SK-N-SH (cell line): ENCODE results near the gene SLC2A5.

Experiments
- CHD2 ChIP-seq: fragments of 150-350 bp; IDR thresholded peaks from 2 replicates; pipeline ENCODE4 v1.6.1; 2018; ENCODE audit warnings: low read length; ENCODE audit not compliant: partially characterized antibody
- CTCF ChIP-seq: fragments of 200-600 bp; sonication (generic); IDR thresholded peaks from 2 replicates; pipeline ENCODE4 v1.6.1; 2017; ENCODE audit warnings: antibody characterized with exemption, mild to moderate bottlenecking, moderate library complexity
- ELF1 ChIP-seq: IDR thresholded peaks from 2 replicates; pipeline ENCODE4 v1.4.0; 2012
- EP300 ChIP-seq, 2 experiments: IDR thresholded peaks; 2 replicates each; pipeline versions ENCODE4 v1.4.0 to v1.6.1; 2012; ENCODE audit warnings: borderline replicate concordance in 1 of 2, low read depth in 1 of 2, low read length in 1 of 2
- JUND ChIP-seq: IDR thresholded peaks from 2 replicates; pipeline ENCODE4 v1.4.0; 2012
- MAX ChIP-seq: IDR thresholded peaks from 2 replicates; pipeline ENCODE4 v1.4.0; 2012; ENCODE audit warnings: low read depth
- POLR2AphosphoS5 ChIP-seq: IDR thresholded peaks from 2 replicates; pipeline ENCODE4 v1.6.1; 2012; ENCODE audit warnings: low read depth, low read length
- RAD21 ChIP-seq: IDR thresholded peaks from 2 replicates; pipeline ENCODE4 v1.6.1; 2012; ENCODE audit warnings: mild to moderate bottlenecking, low read length
- RFX5 ChIP-seq: IDR thresholded peaks from 2 replicates; pipeline ENCODE4 v1.6.1; 2012; ENCODE audit warnings: mild to moderate bottlenecking, improper control_type of control experiment, low read length
- TCF12 ChIP-seq: IDR thresholded peaks from 2 replicates; pipeline ENCODE4 v1.4.0; 2012
- TEAD4 ChIP-seq: IDR thresholded peaks from 2 replicates; pipeline ENCODE4 v1.4.0; 2012; ENCODE audit warnings: mild to moderate bottlenecking, borderline replicate concordance; ENCODE audit not compliant: insufficient read depth
- USF2 ChIP-seq: fragments of 150-350 bp; IDR thresholded peaks from 2 replicates; pipeline ENCODE4 v1.6.1; 2017; ENCODE audit warnings: antibody characterized with exemption, low read length, low read depth, borderline replicate concordance
- YY1 ChIP-seq: IDR thresholded peaks from 2 replicates; pipeline ENCODE4 v1.4.0; 2012; ENCODE audit warnings: low read depth, mild to moderate bottlenecking

- TF ChIP-seq CHD2 (no peak), TCF12 (no peak), CTCF (no peak), RFX5 (no peak), TEAD4 (no peak), ELF1 (no peak), EP300 (IDR thresholded peaks at IDR 0.05; ENCODE audit: borderline replicate concordance in 1 of 2, low read depth in 1 of 2, low read length in 1 of 2) (no peak), USF2 (no peak), POLR2AphosphoS5 (no peak), MAX (no peak), JUND (no peak), RAD21 (no peak), YY1 (no peak)
Observed at GRCh38 chr1:8989061-8989460, 80.4 kb downstream of the SLC2A5 start.
